ENCODE measurements around the gene BTBD9. TPM values are rescaled to one million over a fixed set of nuclear protein-coding genes. Genes with fewer than 3 reads are reported as not detected.
A peak's percentile ranks its signal among the peaks of the same experiment; 100 is the strongest.

BTBD9 gene
- total and polyA plus RNA-seq, 9 of the 15 experiments (the other 6 are each of a cell fraction or from before 2014, with no cell fraction given): 0.08 to 1.6 (median 0.58) TPM

- 0 out of 2 replicates have a peak, but pooled peaks have one; percentile 28 for TF ChIP-seq STAT6 (CRISPR knock-in tag; IDR thresholded peaks at IDR 0.05)
- TF ChIP-seq CBFB (CRISPR knock-in tag; IDR thresholded peaks at IDR 0.05): no peak
- TF ChIP-seq KDM4B (IDR thresholded peaks at IDR 0.05; ENCODE audit: borderline replicate concordance in 2 of 2, low read depth in 1 of 2): no peak
- TF ChIP-seq MYC (IDR thresholded peaks at IDR 0.05; ENCODE audit: low read depth, low read length): peak; percentile 50; the same call in 1 of the 2 replicates
- TF ChIP-seq MYC (CRISPR knock-in tag; IDR thresholded peaks at IDR 0.05; ENCODE audit: borderline replicate concordance, low read depth): no peak
- no peak for TF ChIP-seq EWSR1 (IDR thresholded peaks at IDR 0.05; ENCODE audit: borderline replicate concordance, low read depth, partially characterized antibody)
- peak; percentile 30 for TF ChIP-seq HCFC1 (IDR thresholded peaks at IDR 0.05; ENCODE audit: low read depth, low read length)
- TF ChIP-seq ZBTB26 (CRISPR knock-in tag; IDR thresholded peaks at IDR 0.05): no peak
- TF ChIP-seq E2F5 (CRISPR knock-in tag; IDR thresholded peaks at IDR 0.05): no peak
- no peak for TF ChIP-seq ATF2 (CRISPR knock-in tag; IDR thresholded peaks at IDR 0.05)
- TF ChIP-seq ZBTB43 (CRISPR knock-in tag; IDR thresholded peaks at IDR 0.05): no peak
- no peak for TF ChIP-seq MXD1 (CRISPR knock-in tag; IDR thresholded peaks at IDR 0.05; ENCODE audit: borderline replicate concordance, poor library complexity, severe bottlenecking)
- TF ChIP-seq DEAF1 (CRISPR knock-in tag; IDR thresholded peaks at IDR 0.05): no peak
- TF ChIP-seq U2AF1 (optimal IDR thresholded peaks at IDR 0.05; ENCODE audit: low read depth, low read length): no peak
- TF ChIP-seq ZNF24 (IDR thresholded peaks at IDR 0.05): no peak
- TF ChIP-seq NFIX (CRISPR knock-in tag; IDR thresholded peaks at IDR 0.05; ENCODE audit: low read depth): no peak
- TF ChIP-seq ZNF431 (CRISPR knock-in tag; IDR thresholded peaks at IDR 0.05): no peak
Observed at GRCh38 chr6:38639498-38640215, at the start of gene BTBD9 (continued).
